ENCODE data around the gene TLCD1. TPM values are rescaled to one million over a fixed set of nuclear protein-coding genes. Genes with fewer than 3 reads are reported as not detected.

The TLCD1 gene
- total and polyA plus RNA-seq, 2 donors (not counting 1 experiment from before 2014, with no cell fraction given), result 0.49 to 3.1 TPM

- Mint-ChIP-seq H3K27me3 (no peaks in the 10 kb centered on the region), H3K4me3 (no peak overlapping the region), H3K4me1 (peaks cover 29% of the 10 kb centered on the region), H3K9me3 (ENCODE audit: insufficient read depth) (no peaks in the 10 kb centered on the region), H3K27ac (no peak overlapping the region)
- no peak overlapping the region for H3K4me3 ChIP-seq (ENCODE audit: control extremely low read depth in 1 of 5, extremely low read depth in 1 of 5, insufficient read depth in 1 of 5, low read depth in 2 of 5, low read length in 4 of 5)
- ATAC-seq (ENCODE audit: low read depth) (no peak), DNase-seq (no peak)
- H4K20me1 ChIP-seq (ENCODE audit: control insufficient read depth, insufficient read depth, low read length, poor library complexity, severe bottlenecking), result peaks cover 57% of the 10 kb centered on the region
- H3K27ac ChIP-seq (ENCODE audit: low read length in 2 of 2), result no peak overlapping the region
- POLR2A ChIA-PET, result interaction anchor here (0.6 to 16.2 kb wide), 7 partner anchors 11 to 200 kb away, joined by 3 to 511 read pairs (median 4); partner anchors contain the start of genes NEK8 and TLCD1
- no peak overlapping the region for H2AFZ ChIP-seq (ENCODE audit: insufficient read depth, low read depth, low read length, poor library complexity, severe bottlenecking)
- intact Hi-C loops (cut with micrococcal nuclease), result loop anchor here (5.0 kb wide), 1 partner anchor 34 kb away; the partner anchor contains the start of genes RAB34 and RPL23A
- no peak overlapping the region for H3K9ac ChIP-seq (ENCODE audit: low read length)
- peaks cover 18 to 20% of the 10 kb centered on the region in 2 donors for H3K4me1 ChIP-seq (ENCODE audit: control insufficient read depth in 2 of 2, insufficient read depth in 2 of 2, low read length in 2 of 2)
- H3K79me2 ChIP-seq (ENCODE audit: control insufficient read depth, insufficient read depth, low read length), result peaks cover 48% of the 10 kb centered on the region
- no peaks in the 10 kb centered on the region for H3K27me3 ChIP-seq (replicated peaks in 1 of 4; ENCODE audit: control extremely low read depth in 1 of 4, control insufficient read depth in 3 of 4, insufficient read depth in 4 of 4, low read length in 3 of 4)
- peaks cover 0 to 53% of the 10 kb centered on the region in 2 experiments for H3K36me3 ChIP-seq (replicated peaks in 1 of 2; ENCODE audit: control extremely low read depth in 1 of 2, control insufficient read depth in 1 of 2, extremely low read depth in 1 of 2, insufficient read depth in 2 of 2, low read length in 1 of 2)
- TF ChIP-seq EZH2 (IDR thresholded peaks at IDR 0.05; ENCODE audit: borderline replicate concordance, insufficient read depth, low read depth, low read length, poor library complexity, severe bottlenecking) (no peak), CTCF (IDR thresholded peaks at IDR 0.05) (no peak)
- no peak overlapping the region for H3K4me2 ChIP-seq (replicated peaks; ENCODE audit: low read depth, low read length, poor library complexity, severe bottlenecking)
- H3K9me3 ChIP-seq (ENCODE audit: control extremely low read depth in 1 of 3, control insufficient read depth in 2 of 3, insufficient read depth in 1 of 3, low read length in 2 of 3), result no peaks in the 10 kb centered on the region
- CTCF ChIA-PET, result interaction anchor here (0.7 to 18.9 kb wide), 6 partner anchors 10 to 214 kb away, joined by 3 to 1020 read pairs (median 20); partner anchors contain the start of genes DHRS13, NEK8, RPL23A and TLCD1
- 100% methylated on average over 6 of the region's 10 CpGs for WGBS (ENCODE audit: insufficient coverage)
Measured at GRCh38 chr17:28751600-28752366, 25.8 kb upstream of the TLCD1 start.
